ENCODE measurements around the gene FZD7.
A peak's percentile ranks its signal among the peaks of the same experiment; 100 is the strongest.

The FZD7 gene

DNA sequence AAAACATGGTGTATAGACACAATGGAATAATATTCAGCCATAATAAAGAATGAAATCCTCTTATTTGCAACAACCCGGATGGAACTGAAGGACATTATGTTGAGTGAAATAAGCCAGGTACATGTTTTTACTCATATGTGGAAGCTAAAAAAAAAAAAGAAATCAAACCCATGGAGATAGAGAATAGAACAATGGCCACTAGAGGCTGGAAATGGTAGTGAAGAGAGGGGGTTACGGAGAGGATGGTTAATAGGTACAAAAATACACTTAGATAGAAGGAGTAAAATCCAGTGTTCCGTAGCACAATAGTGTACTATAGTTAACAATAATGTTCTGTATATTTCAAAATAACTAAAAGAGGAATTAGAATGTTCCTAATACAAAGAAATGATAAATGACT is 26.6 kb downstream of the FZD7 start:
- H3K4me1 Mint-ChIP-seq = no peaks in the 10 kb centered on the region
- DNase-seq (no peak), ATAC-seq (no peak)
- H3K27ac Mint-ChIP-seq = no peak overlapping the region
- H3K9me3 Mint-ChIP-seq = no peaks in the 10 kb centered on the region
- H3K36me3 Mint-ChIP-seq (ENCODE audit: low read depth) = no peaks in the 10 kb centered on the region
- peaks cover 26% of the 10 kb centered on the region for H3K27me3 Mint-ChIP-seq
- H3K4me3 Mint-ChIP-seq = no peak overlapping the region

- DNase-seq (no peak), ATAC-seq (no peak)
- peaks cover 16% of the 10 kb centered on the region for H3K27me3 Mint-ChIP-seq
- no peaks in the 10 kb centered on the region for H3K36me3 Mint-ChIP-seq (ENCODE audit: low read depth)
- no peak overlapping the region for H3K4me3 Mint-ChIP-seq
- H3K27ac Mint-ChIP-seq = no peak overlapping the region
- no peaks in the 10 kb centered on the region for H3K9me3 Mint-ChIP-seq
- no peaks in the 10 kb centered on the region for H3K4me1 Mint-ChIP-seq
Observed at GRCh38 chr2:202061695-202062094, 28.0 kb downstream of the FZD7 start.

- no peak for DNase-seq
- Mint-ChIP-seq H3K4me1 (no peaks in the 10 kb centered on the region), H3K27ac (no peak overlapping the region), H3K9me3 (no peaks in the 10 kb centered on the region), H3K36me3 (ENCODE audit: low read depth) (no peaks in the 10 kb centered on the region), H3K4me3 (no peak overlapping the region), H3K27me3 (peaks cover 3% of the 10 kb centered on the region)
- ATAC-seq = no peak
Observed at GRCh38 chr2:202064171-202064880, 30.7 kb downstream of the FZD7 start.

DNA sequence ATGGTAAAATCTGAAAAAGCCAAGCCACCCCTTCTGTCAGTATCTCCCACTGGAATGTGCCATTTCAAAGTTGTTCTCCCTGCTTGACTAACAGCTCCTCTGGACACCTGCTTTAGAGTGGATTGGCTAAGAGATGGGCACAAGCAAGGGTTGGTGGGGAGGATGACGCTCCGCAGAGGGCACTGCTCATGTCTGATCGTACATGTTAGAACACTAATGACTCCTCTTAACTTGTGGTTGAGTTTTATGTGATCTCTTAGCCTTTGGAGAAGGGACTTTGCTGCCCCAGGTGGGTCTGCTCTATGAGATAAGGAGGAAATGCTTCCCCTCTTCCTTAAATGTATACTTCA is 31.2 kb downstream of the FZD7 start:
- no peaks in the 10 kb centered on the region for H3K36me3 Mint-ChIP-seq (ENCODE audit: low read depth)
- H3K4me3 Mint-ChIP-seq = no peak overlapping the region
- H3K4me1 Mint-ChIP-seq = no peaks in the 10 kb centered on the region
- H3K9me3 Mint-ChIP-seq = no peaks in the 10 kb centered on the region
- DNase-seq = no peak
- H3K27me3 Mint-ChIP-seq = peaks cover 3% of the 10 kb centered on the region
- no peak overlapping the region for H3K27ac Mint-ChIP-seq
- ATAC-seq = no peak

DNA sequence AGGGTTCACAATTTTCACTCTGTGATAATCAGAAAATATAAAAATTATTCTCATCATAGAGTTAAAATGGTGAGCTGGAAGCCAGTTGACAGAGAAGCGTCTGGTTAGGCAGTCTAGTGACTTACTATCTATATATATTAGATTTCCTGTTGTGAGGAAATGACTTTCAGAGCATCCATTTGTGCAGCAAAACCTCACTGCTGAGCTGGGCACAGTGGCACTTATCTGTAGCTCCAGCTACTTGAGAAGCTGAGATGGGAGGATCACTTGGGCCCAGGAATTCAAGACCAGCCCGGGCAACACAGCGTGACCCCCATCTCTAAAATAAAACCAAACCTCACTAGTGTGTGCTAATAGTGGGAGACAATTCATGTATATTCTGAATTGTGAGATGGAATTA is 32.2 kb downstream of the FZD7 start:
- Mint-ChIP-seq H3K27ac (no peak overlapping the region), H3K27me3 (no peaks in the 10 kb centered on the region), H3K4me3 (no peak overlapping the region), H3K9me3 (no peaks in the 10 kb centered on the region), H3K4me1 (peaks cover under 1% of the 10 kb centered on the region), H3K36me3 (ENCODE audit: low read depth) (no peaks in the 10 kb centered on the region)
- ATAC-seq = no peak
- no peak for DNase-seq

DNA sequence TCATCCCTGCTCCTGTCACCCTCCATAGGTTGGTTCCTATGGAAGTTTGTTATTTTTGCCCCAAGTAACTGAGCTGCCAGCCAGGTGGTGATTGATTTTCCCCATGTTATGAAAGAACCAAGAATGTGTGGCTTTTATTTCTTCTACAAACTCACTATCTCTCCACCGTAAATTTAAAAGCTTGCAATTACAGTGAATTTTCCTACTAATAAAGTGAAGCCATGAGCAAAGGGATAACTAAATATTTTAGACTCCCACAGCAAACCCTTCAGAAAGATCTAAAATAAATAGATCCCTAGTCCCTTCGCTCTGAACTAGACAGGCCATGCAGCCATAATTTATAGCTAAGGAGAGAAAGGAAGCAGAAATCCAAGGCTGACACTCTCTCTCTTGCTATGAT is 33.2 kb downstream of the FZD7 start:
- DNase-seq = no peak
- no peak overlapping the region for H3K4me3 Mint-ChIP-seq
- no peaks in the 10 kb centered on the region for H3K36me3 Mint-ChIP-seq (ENCODE audit: low read depth)
- H3K4me1 Mint-ChIP-seq = peaks cover 3% of the 10 kb centered on the region
- no peaks in the 10 kb centered on the region for H3K9me3 Mint-ChIP-seq
- H3K27me3 Mint-ChIP-seq = no peaks in the 10 kb centered on the region
- no peak overlapping the region for H3K27ac Mint-ChIP-seq
- ATAC-seq = no peak

DNA sequence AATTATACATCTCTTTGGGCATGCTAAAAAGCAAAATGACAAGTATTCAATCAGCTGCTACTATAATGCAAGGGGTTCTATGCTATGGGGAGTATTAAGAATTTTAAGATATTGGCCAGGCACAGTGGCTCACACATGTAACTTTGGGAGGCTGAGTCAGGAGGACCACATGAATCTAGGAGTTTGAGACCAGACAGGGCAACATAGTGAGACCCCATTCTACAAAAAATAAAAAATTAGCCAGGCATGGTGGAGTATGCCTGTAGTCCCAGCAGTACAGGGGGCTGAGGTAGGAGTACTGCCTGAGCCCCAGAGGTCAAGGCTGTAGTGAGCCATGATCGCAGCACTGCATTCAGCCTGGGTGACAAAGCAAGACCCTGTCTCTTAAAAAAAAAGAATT is 33.9 kb downstream of the FZD7 start:
- Mint-ChIP-seq H3K4me1 (peaks cover 3% of the 10 kb centered on the region), H3K27me3 (no peaks in the 10 kb centered on the region), H3K9me3 (no peaks in the 10 kb centered on the region), H3K27ac (no peak overlapping the region), H3K4me3 (no peak overlapping the region), H3K36me3 (ENCODE audit: low read depth) (no peaks in the 10 kb centered on the region)
- ATAC-seq (no peak), DNase-seq (no peak)

GRCh38 chr2:202069170-202070067 is 35.8 kb downstream of the FZD7 start:
- no peak for ATAC-seq
- Mint-ChIP-seq H3K4me3 (no peak overlapping the region), H3K4me1 (peaks cover 3% of the 10 kb centered on the region), H3K36me3 (ENCODE audit: low read depth) (no peaks in the 10 kb centered on the region), H3K27ac (no peak overlapping the region), H3K27me3 (peaks cover 2% of the 10 kb centered on the region), H3K9me3 (no peaks in the 10 kb centered on the region)
- no peak for DNase-seq

DNA sequence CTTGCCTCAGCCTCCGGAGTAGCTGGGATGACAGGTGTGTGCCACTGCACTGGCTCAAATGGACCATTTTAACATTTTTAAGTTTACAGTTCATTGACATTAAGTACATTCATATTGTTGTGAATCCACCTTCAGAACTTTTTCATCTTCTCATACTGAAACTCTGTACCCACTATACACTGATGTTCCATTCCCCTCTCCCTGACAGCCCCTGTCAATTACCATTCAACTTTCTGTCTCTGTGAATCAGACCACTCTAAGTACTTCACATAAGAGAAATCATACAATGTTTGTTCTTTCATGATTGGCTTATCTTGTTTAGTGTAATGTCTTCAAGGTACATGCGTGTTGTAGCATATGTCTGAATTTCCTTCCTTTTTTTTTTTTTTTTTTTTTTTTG is 37.5 kb downstream of the FZD7 start:
- ATAC-seq (peak; percentile 75), DNase-seq (no peak)
- no peak overlapping the region for H3K27ac Mint-ChIP-seq
- peaks cover 3% of the 10 kb centered on the region for H3K4me1 Mint-ChIP-seq
- H3K27me3 Mint-ChIP-seq = peaks cover 2% of the 10 kb centered on the region
- no peaks in the 10 kb centered on the region for H3K36me3 Mint-ChIP-seq (ENCODE audit: low read depth)
- H3K9me3 Mint-ChIP-seq = no peaks in the 10 kb centered on the region
- H3K4me3 Mint-ChIP-seq = no peak overlapping the region

- Mint-ChIP-seq H3K9me3 (no peaks in the 10 kb centered on the region), H3K27me3 (peaks cover 2% of the 10 kb centered on the region), H3K27ac (no peak overlapping the region), H3K4me1 (peaks cover 3% of the 10 kb centered on the region), H3K36me3 (ENCODE audit: low read depth) (no peaks in the 10 kb centered on the region), H3K4me3 (no peak overlapping the region)
- ATAC-seq = no peak
- no peak for DNase-seq
Observed at GRCh38 chr2:202072226-202072625, 38.6 kb downstream of the FZD7 start.

DNA sequence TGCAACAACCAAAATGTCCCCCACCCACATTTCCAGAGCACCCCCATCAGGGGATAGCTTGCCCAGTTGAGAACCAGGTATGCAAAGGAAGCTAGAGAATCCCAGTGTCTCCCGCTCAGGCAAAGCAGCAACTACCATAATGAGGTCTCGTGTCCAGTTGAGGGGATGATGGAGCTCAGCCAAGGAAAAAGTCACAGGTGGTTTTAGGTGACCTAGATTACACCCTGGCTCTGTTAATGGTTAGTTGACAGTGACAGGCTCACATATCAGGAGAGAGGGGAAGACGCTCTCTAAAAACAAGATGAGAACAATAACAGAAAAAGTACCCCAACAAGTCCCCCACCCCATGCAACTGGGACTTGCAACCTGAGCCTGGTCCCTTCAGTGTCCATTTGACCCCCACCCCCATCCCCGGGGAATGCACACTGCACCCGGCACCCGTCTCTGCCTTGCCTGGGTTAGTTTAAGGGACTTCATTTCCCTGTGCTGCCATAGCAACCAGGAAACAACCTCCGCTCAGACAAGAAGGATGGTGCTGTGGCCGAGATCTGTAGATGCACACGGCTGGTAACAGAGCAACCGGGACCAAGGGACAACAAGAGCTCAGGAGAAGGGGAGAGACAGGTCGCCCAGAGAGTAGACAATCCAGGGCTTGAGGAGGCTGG is 39.2 kb downstream of the FZD7 start, which contains the start of gene KIAA2012:
KIAA2012 (plus strand) TSS at position 519 of the 665 bp plus-strand sequence. CDS start 373 bp downstream, outside the sequence.
- Mint-ChIP-seq H3K4me1 (peaks cover 3% of the 10 kb centered on the region), H3K27me3 (peaks cover 2% of the 10 kb centered on the region), H3K9me3 (no peaks in the 10 kb centered on the region), H3K27ac (no peak within 1 kb of the TSS), H3K4me3 (no peak within 1 kb of the TSS), H3K36me3 (ENCODE audit: low read depth) (no peaks in the 10 kb centered on the region)
- no peak for DNase-seq
- ATAC-seq = no peak

DNA sequence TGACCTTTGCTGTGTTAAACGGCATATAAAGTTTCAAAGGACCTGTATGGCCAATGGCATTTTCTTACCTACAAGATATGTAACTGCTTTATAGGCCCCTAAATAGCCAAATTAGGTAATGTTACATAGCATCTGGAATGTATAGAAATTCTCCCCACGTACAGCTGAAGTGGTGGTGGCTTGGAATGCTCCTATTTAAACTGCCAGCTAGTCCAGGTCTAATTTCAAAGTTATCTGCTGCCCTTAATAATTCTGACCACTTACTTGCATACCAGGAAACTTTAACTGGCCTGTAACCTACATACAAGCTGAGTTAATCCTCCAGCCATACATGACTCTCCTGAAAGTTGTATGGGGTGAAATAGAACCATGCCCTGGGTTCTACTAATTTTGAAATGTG is 40.7 kb downstream of the FZD7 start:
- Mint-ChIP-seq H3K27me3 (peaks cover 2% of the 10 kb centered on the region), H3K4me1 (peaks cover 3% of the 10 kb centered on the region), H3K27ac (no peak overlapping the region), H3K4me3 (no peak overlapping the region), H3K9me3 (no peaks in the 10 kb centered on the region), H3K36me3 (ENCODE audit: low read depth) (no peaks in the 10 kb centered on the region)
- DNase-seq = no peak
- no peak for ATAC-seq

DNA sequence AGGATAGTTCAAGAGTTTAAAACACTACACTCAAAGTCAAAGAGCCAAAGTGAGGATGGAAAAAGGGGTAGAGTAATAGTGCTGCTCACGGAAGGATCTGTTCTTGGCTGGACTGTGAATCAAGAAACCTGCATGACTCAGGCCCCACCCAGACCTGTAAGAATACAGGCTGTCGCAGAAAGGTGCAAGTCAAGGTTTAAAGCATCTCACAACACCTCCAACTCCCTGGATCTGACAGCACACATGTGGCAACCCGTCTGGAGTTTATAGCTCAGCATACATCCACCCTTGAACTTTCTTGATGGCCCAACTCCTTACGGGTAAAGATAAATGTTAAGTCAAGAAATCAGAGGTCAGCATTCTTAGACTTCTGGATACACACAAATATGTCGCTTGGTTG is 45.7 kb downstream of the FZD7 start:
- Mint-ChIP-seq H3K9me3 (no peaks in the 10 kb centered on the region), H3K27ac (no peak overlapping the region), H3K27me3 (no peaks in the 10 kb centered on the region), H3K4me3 (no peak overlapping the region), H3K4me1 (no peaks in the 10 kb centered on the region), H3K36me3 (ENCODE audit: low read depth) (no peaks in the 10 kb centered on the region)
- DNase-seq (no peak), ATAC-seq (no peak)

DNA sequence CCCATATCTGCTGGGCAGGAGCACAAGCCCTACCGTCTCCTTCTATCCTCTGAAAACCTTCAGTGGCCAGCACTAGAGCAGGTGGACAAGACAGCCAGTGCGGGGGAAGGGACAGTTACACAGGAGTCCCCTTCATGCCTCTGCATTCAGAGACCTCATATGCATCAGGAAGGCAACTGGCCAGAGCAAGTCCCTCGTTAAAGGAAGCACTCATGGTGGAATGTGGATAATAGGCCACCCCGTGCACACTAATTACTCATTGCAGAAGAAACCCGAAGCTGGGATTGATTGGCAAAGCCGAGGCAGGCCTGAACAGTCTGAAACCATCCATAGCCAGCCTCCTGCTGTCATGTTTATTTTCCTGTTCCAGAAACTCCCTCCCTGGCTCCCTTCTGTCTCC is 50.6 kb downstream of the FZD7 start:
- no peak overlapping the region for H3K4me3 Mint-ChIP-seq
- no peak for ATAC-seq
- DNase-seq = no peak
- H3K36me3 Mint-ChIP-seq (ENCODE audit: low read depth) = no peaks in the 10 kb centered on the region
- H3K9me3 Mint-ChIP-seq = no peaks in the 10 kb centered on the region
- no peaks in the 10 kb centered on the region for H3K4me1 Mint-ChIP-seq
- H3K27ac Mint-ChIP-seq = no peak overlapping the region
- H3K27me3 Mint-ChIP-seq = peaks cover 1% of the 10 kb centered on the region

Data from activated naive CD8-positive, alpha-beta T cell treated with anti-CD3 and anti-CD28 coated beads, Interleukin-2, amount 50 U/mL, for 24 hours (primary cell).